A549 (cell line): ENCODE measurements around the gene OR2T10. TPM values are rescaled to one million over a fixed set of nuclear protein-coding genes. Genes with fewer than 3 reads are reported as not detected.

Experiments
- ATAC-seq, 2 experiments: fragments of 200-7000 bp in 1 of 2; fragments of >200 bp in 1 of 2; cut with Nextera tagmentation in 1 of 2; cut with Tn5 transposase in 1 of 2; 3 replicates each; pipeline versions ENCODE4 v1.8.0 to v1.9.1; 2018 to 2020; ENCODE audit warnings: mild to moderate bottlenecking in 1 of 2, moderate library complexity in 1 of 2
- CTCF ChIA-PET: fragments of 300-600 bp; sonication (Branson Sonifier 250); formaldehyde crosslinking; extraction: SDS; loops from one replicate; lab custom pipeline; 2021; ENCODE audit warnings: antibody characterized with exemption, inconsistent platforms; lab: Yijun Ruan, JAX
- POLR2A ChIA-PET: fragments of 350-600 bp; formaldehyde crosslinking; extraction: SDS; loops from one replicate; lab custom pipeline; 2021; ENCODE audit warnings: antibody characterized with exemption, inconsistent platforms; lab: Yijun Ruan, JAX
- DNase-seq, 2 experiments: peaks; one replicate each; pipeline versions ENCODE4 v3.0.0 to v3.0.0-alpha.2; 2011 to 2016; ENCODE audit warnings: low read depth in 1 of 2, low spot score in 1 of 2
- FAIRE-seq: peaks from 2 replicates; lab custom pipeline; 2011; peaks lifted over from hg19 to GRCh38; lab: Jason Lieb, UNC
- H3K27ac ChIP-seq, 2 experiments: fragments of >200 bp; sonication (Bioruptor Twin); formaldehyde crosslinking; 3 replicates each; pipeline ENCODE4 v1.5.1; 2016 to 2017
- H3K4me1 ChIP-seq: fragments of >200 bp; sonication (Bioruptor Twin); formaldehyde crosslinking; 3 replicates; pipeline ENCODE4 v1.6.1; 2016
- H3K4me2 ChIP-seq: fragments of >200 bp; sonication (Bioruptor Twin); formaldehyde crosslinking; 3 replicates; pipeline ENCODE4 v1.6.1; 2016
- H3K4me3 ChIP-seq: fragments of >200 bp; sonication (Bioruptor Twin); formaldehyde crosslinking; 3 replicates; pipeline ENCODE4 v1.5.1; 2016
- H3K9me3 ChIP-seq: fragments of >200 bp; sonication (Bioruptor Twin); formaldehyde crosslinking; 3 replicates; pipeline ENCODE4 v1.6.1; 2016
- BCL3 ChIP-seq: fragments of >200 bp; sonication (Bioruptor Twin); formaldehyde crosslinking; IDR thresholded peaks from 3 replicates; pipeline ENCODE4 v1.6.1; 2016
- BHLHE40 ChIP-seq: IDR thresholded peaks from 2 replicates; pipeline ENCODE4 v1.6.1; 2012; ENCODE audit warnings: low read depth, low read length, inconsistent platforms
- CBX2 ChIP-seq: fragments of 200-600 bp; sonication (generic); IDR thresholded peaks from 2 replicates; pipeline ENCODE4 v1.6.1; 2016; ENCODE audit warnings: low read depth, mild to moderate bottlenecking, borderline replicate concordance
- CEBPB ChIP-seq, 2 experiments: fragments of >200 bp in 1 of 2; sonication (Bioruptor Twin) in 1 of 2; formaldehyde crosslinking in 1 of 2; IDR thresholded peaks; 2 replicates each; pipeline ENCODE4 v1.6.1; 2012 to 2016
- E2F6 ChIP-seq: IDR thresholded peaks from 2 replicates; pipeline ENCODE4 v1.6.1; 2012; ENCODE audit warnings: low read depth, borderline replicate concordance
- HDAC2 ChIP-seq: fragments of 200-600 bp; sonication (generic); IDR thresholded peaks from 2 replicates; pipeline ENCODE4 v1.6.1; 2016
- HES2 ChIP-seq: fragments of >200 bp; sonication (Bioruptor Twin); formaldehyde crosslinking; IDR thresholded peaks from 2 replicates; pipeline ENCODE4 v1.6.1; 2016
- HOXA7 ChIP-seq: fragments of 250-450 bp; sonication (Bioruptor Pico); IDR thresholded peaks from 2 replicates; pipeline ENCODE4 v1.5.0; 2020; ENCODE audit warnings: mild to moderate bottlenecking, moderate library complexity
- HOXB5 ChIP-seq: fragments of 250-450 bp; sonication (Bioruptor Pico); IDR thresholded peaks from 2 replicates; pipeline ENCODE4 v1.5.0; 2020; ENCODE audit warnings: mild to moderate bottlenecking, moderate library complexity
- JUNB ChIP-seq: fragments of >200 bp; sonication (Bioruptor Twin); formaldehyde crosslinking; IDR thresholded peaks from 2 replicates; pipeline ENCODE4 v1.6.1; 2016
- MAX ChIP-seq: IDR thresholded peaks from 2 replicates; pipeline ENCODE4 v1.6.1; 2012
- MAZ ChIP-seq: fragments of 150-350 bp; IDR thresholded peaks from 2 replicates; pipeline ENCODE4 v1.6.1; 2014; ENCODE audit warnings: antibody characterized with exemption, low read depth, low read length, borderline replicate concordance
- MYC ChIP-seq: IDR thresholded peaks from 2 replicates; pipeline ENCODE4 v1.6.1; 2012; ENCODE audit warnings: mild to moderate bottlenecking, inconsistent platforms, low read length, improper control_type of control experiment, borderline replicate concordance
- NFE2L2 ChIP-seq: fragments of 150-350 bp; conservative IDR thresholded peaks from 2 replicates; pipeline ENCODE4 v1.6.1; 2014; ENCODE audit warnings: low read length
- RAD21 ChIP-seq, 2 experiments: fragments of >200 bp in 1 of 2; sonication (Bioruptor Twin) in 1 of 2; formaldehyde crosslinking in 1 of 2; IDR thresholded peaks in 1 of 2; conservative IDR thresholded peaks in 1 of 2; 2 replicates in 1 of 2; 3 replicates in 1 of 2; pipeline ENCODE4 v1.6.1; 2012 to 2018; ENCODE audit warnings: inconsistent platforms in 1 of 2
- REST ChIP-seq: fragments of 200-600 bp; sonication (generic); IDR thresholded peaks from 2 replicates; pipeline ENCODE4 v1.6.1; 2016; ENCODE audit warnings: antibody characterized with exemption, mild to moderate bottlenecking, moderate library complexity
- TFCP2L1 ChIP-seq: fragments of 250-450 bp; sonication (Bioruptor Pico); IDR thresholded peaks from 2 replicates; pipeline ENCODE4 v1.5.0; 2021; ENCODE audit warnings: mild to moderate bottlenecking
- USF2 ChIP-seq: fragments of 450-650 bp; IDR thresholded peaks from 2 replicates; pipeline ENCODE4 v1.6.1; 2014; ENCODE audit warnings: antibody characterized with exemption
- ZC3H11A ChIP-seq: fragments of 450-650 bp; IDR thresholded peaks from 2 replicates; pipeline ENCODE4 v1.6.1; 2014; ENCODE audit warnings: antibody characterized with exemption, mild to moderate bottlenecking
- ZFP36 ChIP-seq: fragments of 450-650 bp; IDR thresholded peaks from 2 replicates; pipeline ENCODE4 v1.6.1; 2014; ENCODE audit warnings: borderline replicate concordance; ENCODE audit not compliant: partially characterized antibody
- ZNF302 ChIP-seq: fragments of 250-450 bp; sonication (Bioruptor Pico); IDR thresholded peaks from 2 replicates; pipeline ENCODE4 v1.9.0; 2021; ENCODE audit warnings: inconsistent platforms, mild to moderate bottlenecking, moderate library complexity
- WGBS: methylation state at CpG from one replicate; pipeline ENCODE4 v1.1.6; 2017; ENCODE audit errors: missing lambda C conversion rate; 5-methylcytosine and 5-hydroxymethylcytosine counted together
- polyA plus RNA-seq, 4 experiments: library from polyadenylated mRNA; depleted of rRNA in 3 of 4; stranded (reverse); fragments of >200 nt; fragmentation: RNase III in 1 of 4; extraction: RNeasy Plus Mini Kit Qiagen cat#74134 plus additional on column Dnase treatment in 1 of 4; gene quantifications; 2 replicates in 3 of 4; 3 replicates in 1 of 4; pipeline ENCODE4 v1.2.3, GENCODE V29; 2011 to 2017

The OR2T10 gene
- polyA plus RNA-seq, 2 of the 4 experiments (the other 2 are of a cell fraction), result not detected

GRCh38 chr1:248613742-248614141 lies 16.2 kb upstream of the OR2T10 start:
- DNase-seq, result no peak
- Histone ChIP-seq H3K27ac (no peak overlapping the region), H3K4me3 (no peak overlapping the region), H3K9me3 (no peaks in the 10 kb centered on the region), H3K4me1 (no peaks in the 10 kb centered on the region), H3K4me2 (no peak overlapping the region)
- POLR2A ChIA-PET, result no interaction called here
- WGBS, result 0% methylated on average over 1 of the region's 1 CpG
- no peak for FAIRE-seq
- CTCF ChIA-PET, result interaction anchor here (0.9 to 2.4 kb wide), 2 partner anchors 9 to 193 kb away, joined by 3 to 10 read pairs; no protein-coding TSS in a partner anchor
- no peak for ATAC-seq
- no peak for TF ChIP-seq NFE2L2
- no peak for TF ChIP-seq E2F6
- no peak for TF ChIP-seq HOXA7
- TF ChIP-seq CBX2, result no peak
- TF ChIP-seq ZC3H11A, result no peak
- no peak for TF ChIP-seq ZNF302 (CRISPR knock-in tag)
- TF ChIP-seq TFCP2L1 (CRISPR knock-in tag), result no peak
- no peak for TF ChIP-seq BCL3
- no peak for TF ChIP-seq MYC
- no peak for TF ChIP-seq BHLHE40

GRCh38 chr1:248611883-248612414 lies 14.4 kb upstream of the OR2T10 start:
- TF ChIP-seq ZFP36 (no peak), NFE2L2 (no peak), CEBPB (IDR thresholded peaks at IDR 0.05) (no peak), REST (no peak), JUNB (no peak), USF2 (no peak), MAZ (no peak), HDAC2 (no peak), HES2 (no peak), MAX (no peak), RAD21 (conservative IDR thresholded peaks at IDR 0.05 in 1 of 2, IDR thresholded peaks at IDR 0.05 in 1 of 2) (no peak), MYC (no peak), HOXB5 (no peak)
- WGBS, result 0% methylated on average over 4 of the region's 4 CpGs
- no peaks in the 10 kb centered on the region for H3K4me1 ChIP-seq
- H3K4me3 ChIP-seq, result no peak overlapping the region
- H3K27ac ChIP-seq, result no peak overlapping the region
- ChIA-PET CTCF (interaction anchor here (0.7 kb wide), 1 partner anchor 195 kb away, joined by 3 read pairs; no protein-coding TSS in a partner anchor), POLR2A (no interaction called here)
- DNase-seq, result no peak
- H3K9me3 ChIP-seq, result no peaks in the 10 kb centered on the region
- no peak overlapping the region for H3K4me2 ChIP-seq
- no peak for ATAC-seq
- FAIRE-seq, result no peak
